GM04504 (cell line): ENCODE results near the gene LELP1.
"Not testable (repeated sequence)": the region's sequence is repeated elsewhere in the genome, so short reads cannot be mapped to it uniquely, and the experiment has no call there.

Experiments used
- DNase-seq: peaks from one replicate; pipeline ENCODE4 v3.0.0-alpha.2; 2012; ENCODE audit warnings: low read depth

The LELP1 gene

GRCh38 chr1:153229076-153229829, 26.0 kb downstream of the LELP1 start:
- not testable (repeated sequence) for DNase-seq

- DNase-seq, result no peak
Observed at GRCh38 chr1:153231363-153231762, 28.1 kb downstream of the LELP1 start.

- no peak for DNase-seq
Observed at GRCh38 chr1:153231785-153232184, 28.6 kb downstream of the LELP1 start.

- DNase-seq, result no peak
Observed at GRCh38 chr1:153232553-153232952, 29.3 kb downstream of the LELP1 start.

- no peak for DNase-seq
Observed at GRCh38 chr1:153233448-153233847, 30.2 kb downstream of the LELP1 start.

GRCh38 chr1:153238527-153238926, 35.3 kb downstream of the LELP1 start:
- DNase-seq, result no peak

GRCh38 chr1:153242160-153242559, 38.9 kb downstream of the LELP1 start:
- no peak for DNase-seq

- DNase-seq, result no peak
Observed at GRCh38 chr1:153245466-153245865, 42.2 kb downstream of the LELP1 start.

- DNase-seq, result no peak
Observed at GRCh38 chr1:153246018-153246417, 42.8 kb downstream of the LELP1 start.

GRCh38 chr1:153246825-153247224, 43.6 kb downstream of the LELP1 start:
- no peak for DNase-seq

- no peak for DNase-seq
Observed at GRCh38 chr1:153248176-153248879, 45.1 kb downstream of the LELP1 start.

- DNase-seq, result no peak
Observed at GRCh38 chr1:153250166-153250565, 46.9 kb downstream of the LELP1 start.

- DNase-seq, result no peak
Observed at GRCh38 chr1:153251087-153251486, 47.9 kb downstream of the LELP1 start.

- no peak for DNase-seq
Observed at GRCh38 chr1:153251562-153251961, 48.3 kb downstream of the LELP1 start.

- DNase-seq, result no peak
Observed at GRCh38 chr1:153251988-153252387, 48.8 kb downstream of the LELP1 start.

- no peak for DNase-seq
Observed at GRCh38 chr1:153253076-153253475, 49.8 kb downstream of the LELP1 start.

GRCh38 chr1:153253693-153254092, 50.5 kb downstream of the LELP1 start:
- no peak for DNase-seq
